HFFc6 (cell line): ENCODE results near the gene GLRA3. TPM values are rescaled to one million over a fixed set of nuclear protein-coding genes. Genes with fewer than 3 reads are reported as not detected.

Experiments used
- DNase-seq: peaks from one replicate; pipeline ENCODE4 v3.0.0-alpha.2; 2018
- H3K27ac Mint-ChIP-seq: 2 replicates; pipeline ENCODE4 v1.8.0; 2020; ENCODE audit warnings: mild to moderate bottlenecking, mixed read lengths
- H3K27me3 Mint-ChIP-seq: 2 replicates; pipeline ENCODE4 v1.8.0; 2021; ENCODE audit warnings: mild to moderate bottlenecking, moderate library complexity, mixed read lengths; ENCODE audit not compliant: insufficient read depth
- H3K36me3 Mint-ChIP-seq: 2 replicates; pipeline ENCODE4 v1.8.0; 2021; ENCODE audit warnings: low read depth, mixed read lengths
- H3K4me1 Mint-ChIP-seq: 2 replicates; pipeline ENCODE4 v1.8.0; 2020; ENCODE audit warnings: low read depth, mixed read lengths
- H3K4me3 Mint-ChIP-seq: 2 replicates; pipeline ENCODE4 v1.8.0; 2020; ENCODE audit warnings: mild to moderate bottlenecking, moderate library complexity, mixed read lengths
- H3K9me3 Mint-ChIP-seq: 2 replicates; pipeline ENCODE4 v1.8.0; 2020; ENCODE audit warnings: mild to moderate bottlenecking, mixed read lengths
- total RNA-seq, 6 experiments: library from RNA; stranded (reverse); fragmentation: NEBNext Ultra II Directional; extraction: Animal tissue kit (Norgen Biotek cat#: 25700); gene quantifications; 2 replicates in 1 of 6; 3 replicates in 5 of 6; pipeline ENCODE4 v1.2.3, GENCODE V29; 2021
- TF ChIP-seq, protein P1 (sequence below): fragments of 200-600 bp; sonication (generic); IDR thresholded peaks from 2 replicates; pipeline ENCODE4 v1.5.0; 2021; ENCODE audit warnings: antibody characterized with exemption, mild to moderate bottlenecking

Gene GLRA3
- total RNA-seq, 6 experiments from 2014 or later: not detected

- no peak overlapping the region for H3K4me3 Mint-ChIP-seq
- H3K4me1 Mint-ChIP-seq: no peaks in the 10 kb centered on the region
- TF ChIP-seq, protein P1, sequence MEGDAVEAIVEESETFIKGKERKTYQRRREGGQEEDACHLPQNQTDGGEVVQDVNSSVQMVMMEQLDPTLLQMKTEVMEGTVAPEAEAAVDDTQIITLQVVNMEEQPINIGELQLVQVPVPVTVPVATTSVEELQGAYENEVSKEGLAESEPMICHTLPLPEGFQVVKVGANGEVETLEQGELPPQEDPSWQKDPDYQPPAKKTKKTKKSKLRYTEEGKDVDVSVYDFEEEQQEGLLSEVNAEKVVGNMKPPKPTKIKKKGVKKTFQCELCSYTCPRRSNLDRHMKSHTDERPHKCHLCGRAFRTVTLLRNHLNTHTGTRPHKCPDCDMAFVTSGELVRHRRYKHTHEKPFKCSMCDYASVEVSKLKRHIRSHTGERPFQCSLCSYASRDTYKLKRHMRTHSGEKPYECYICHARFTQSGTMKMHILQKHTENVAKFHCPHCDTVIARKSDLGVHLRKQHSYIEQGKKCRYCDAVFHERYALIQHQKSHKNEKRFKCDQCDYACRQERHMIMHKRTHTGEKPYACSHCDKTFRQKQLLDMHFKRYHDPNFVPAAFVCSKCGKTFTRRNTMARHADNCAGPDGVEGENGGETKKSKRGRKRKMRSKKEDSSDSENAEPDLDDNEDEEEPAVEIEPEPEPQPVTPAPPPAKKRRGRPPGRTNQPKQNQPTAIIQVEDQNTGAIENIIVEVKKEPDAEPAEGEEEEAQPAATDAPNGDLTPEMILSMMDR: no peak
- no peaks in the 10 kb centered on the region for H3K9me3 Mint-ChIP-seq
- H3K36me3 Mint-ChIP-seq: no peaks in the 10 kb centered on the region
- DNase-seq: no peak
- no peaks in the 10 kb centered on the region for H3K27me3 Mint-ChIP-seq
- no peak overlapping the region for H3K27ac Mint-ChIP-seq
Observed at GRCh38 chr4:174628191-174628590, 200.9 kb downstream of the GLRA3 start.

GRCh38 chr4:174627473-174627872 is 201.6 kb downstream of the GLRA3 start:
- Mint-ChIP-seq H3K36me3 (no peaks in the 10 kb centered on the region), H3K27ac (no peak overlapping the region), H3K27me3 (no peaks in the 10 kb centered on the region), H3K4me1 (no peaks in the 10 kb centered on the region), H3K9me3 (no peaks in the 10 kb centered on the region; the same call in 1 of the 2 replicates), H3K4me3 (no peak overlapping the region)
- TF ChIP-seq, protein P1: no peak
- DNase-seq: no peak

DNA sequence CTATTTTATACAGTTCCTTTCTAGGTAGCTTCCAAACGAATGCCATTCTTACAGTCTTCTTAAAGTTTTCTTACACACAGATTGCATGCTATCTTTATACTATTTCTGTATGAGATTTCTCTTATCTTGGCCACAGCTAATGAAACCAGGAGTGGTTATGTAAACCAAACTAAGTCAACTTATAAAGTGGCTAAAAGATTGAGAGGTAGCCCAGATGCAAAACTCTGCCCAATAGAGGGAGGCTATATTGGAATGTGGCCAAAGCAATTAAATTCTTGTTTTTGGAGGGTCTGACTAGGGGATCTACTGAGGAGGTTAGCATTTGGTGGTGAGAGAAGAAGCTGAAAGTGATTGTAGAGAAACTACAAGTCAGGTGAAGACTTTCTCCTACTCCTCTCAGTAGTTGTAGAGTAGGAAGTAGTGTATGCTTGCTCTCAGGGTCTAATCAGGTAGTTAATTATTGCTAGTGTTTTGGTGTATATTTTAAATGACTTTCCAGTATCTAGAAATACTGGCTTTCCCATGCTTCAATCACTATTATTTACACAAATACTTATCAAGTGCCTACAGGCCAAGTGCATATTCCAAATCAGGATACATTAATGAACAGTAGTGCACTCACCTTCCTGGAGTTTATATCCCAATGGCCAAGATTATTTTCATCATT is 202.6 kb downstream of the GLRA3 start:
- Mint-ChIP-seq H3K27me3 (no peaks in the 10 kb centered on the region), H3K36me3 (no peaks in the 10 kb centered on the region), H3K9me3 (no peaks in the 10 kb centered on the region; the same call in 1 of the 2 replicates), H3K4me3 (no peak overlapping the region), H3K27ac (no peak overlapping the region), H3K4me1 (no peaks in the 10 kb centered on the region)
- TF ChIP-seq, protein P1: no peak
- no peak for DNase-seq

DNA sequence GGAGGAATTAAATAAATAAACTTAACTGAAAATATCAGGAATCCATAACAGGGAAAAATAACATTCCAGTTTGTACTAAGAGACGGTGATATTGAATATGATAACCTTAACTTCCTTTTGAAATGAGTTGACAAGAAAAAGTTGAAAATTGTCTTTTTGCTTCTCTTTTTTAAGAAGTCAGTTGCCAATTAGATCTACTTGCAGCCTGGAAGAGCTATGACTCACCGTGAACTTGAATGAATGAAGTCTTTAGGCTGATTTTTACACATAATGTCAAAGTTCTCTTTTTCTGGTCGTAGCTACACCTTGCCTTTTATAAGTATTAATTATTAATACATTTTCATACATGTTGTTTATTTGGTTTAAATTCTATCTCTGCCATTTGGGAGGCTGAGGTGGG is 212.4 kb downstream of the GLRA3 start:
- H3K27ac Mint-ChIP-seq: no peak overlapping the region

GRCh38 chr4:174613979-174614378 is 215.1 kb downstream of the GLRA3 start:
- H3K4me1 Mint-ChIP-seq: no peaks in the 10 kb centered on the region
- 0 out of 2 replicates have a peak, but pooled peaks cover 6% of the 10 kb centered on the region for H3K36me3 Mint-ChIP-seq
- no peak for DNase-seq
- no peak overlapping the region for H3K4me3 Mint-ChIP-seq
- H3K27me3 Mint-ChIP-seq: no peaks in the 10 kb centered on the region
- peaks cover 28% of the 10 kb centered on the region for H3K9me3 Mint-ChIP-seq
- no peak overlapping the region for H3K27ac Mint-ChIP-seq
- TF ChIP-seq, protein P1: no peak

More for the DNA sequence above, 212.4 kb downstream of the GLRA3 start:
- H3K9me3 Mint-ChIP-seq: peaks cover 46% of the 10 kb centered on the region
- H3K27me3 Mint-ChIP-seq: no peaks in the 10 kb centered on the region; the same call in 1 of the 2 replicates
- no peaks in the 10 kb centered on the region for H3K4me1 Mint-ChIP-seq
- H3K4me3 Mint-ChIP-seq: no peak overlapping the region
- TF ChIP-seq, protein P1: no peak
- 0 out of 2 replicates have a peak, but pooled peaks cover 6% of the 10 kb centered on the region for H3K36me3 Mint-ChIP-seq
- no peak for DNase-seq
